HCT116 (cell line): Measurements from ENCODE around the gene PCCB. TPM values are rescaled to one million over a fixed set of nuclear protein-coding genes. Genes with fewer than 3 reads are reported as not detected.

Experiments used
- ATAC-seq: fragments of 200-7000 bp; cut with Tn5 transposase; 2 replicates; pipeline ENCODE4 v1.9.1; 2020; ENCODE audit warnings: mild to moderate bottlenecking, moderate library complexity
- BruUV-seq: library from RNA; stranded (reverse); fragments of 400-500 nt; replicated peaks from 2 replicates; lab custom pipeline; 2021; lab: Mats Ljungman, UMichigan
- CTCF ChIA-PET: fragments of 300-600 bp; sonication (Branson Sonifier 250); formaldehyde crosslinking; loops from one replicate; lab custom pipeline; 2021; ENCODE audit warnings: antibody characterized with exemption; lab: Charles Lee
- POLR2A ChIA-PET: fragments of 300-600, 350-600 bp; sonication (Branson Sonifier 250); formaldehyde crosslinking; loops from one replicate; lab custom pipeline; 2021; ENCODE audit warnings: antibody characterized with exemption; lab: Charles Lee
- RAD21 ChIA-PET, 2 experiments: fragments of 300-600 bp; sonication (Branson Sonifier 250); formaldehyde crosslinking; loops; one replicate each; lab custom pipeline; 2023; ENCODE audit warnings: low total read pairs in 2 of 2; ENCODE audit not compliant: uncharacterized antibody in 2 of 2, unreplicated experiment in 2 of 2, low non-redundant PET in 1 of 2; lab: Charles Lee
- DNase-seq: peaks from one replicate; pipeline ENCODE4 v3.0.0-alpha.2; 2010; ENCODE audit warnings: low read depth, low spot score
- H2AFZ ChIP-seq: fragments of 200-600 bp; shearing (Covaris generic), sonication (generic); 2 replicates; pipeline ENCODE4 v1.6.1; 2017; ENCODE audit warnings: low read depth, mixed run types, mixed read lengths, antibody characterized with exemption, low read length; ENCODE audit not compliant: poor library complexity, severe bottlenecking
- H3K27ac ChIP-seq: 2 replicates; pipeline ENCODE4 v1.5.1; 2012; ENCODE audit warnings: low read depth, low read length
- H3K27me3 ChIP-seq: fragments of 200-600 bp; sonication (generic); 2 replicates; pipeline ENCODE4 v1.6.1; 2016; ENCODE audit warnings: mixed run types, low read length, mixed read lengths; ENCODE audit not compliant: insufficient read depth
- H3K36me3 ChIP-seq, 2 experiments: fragments of 200-500 bp in 1 of 2; fragments of 200-600 bp in 1 of 2; sonication (Bioruptor generic) in 1 of 2; sonication (generic) in 1 of 2; 2 replicates each; pipeline versions ENCODE4 v1.5.1 to v1.6.1; 2014 to 2016; ENCODE audit warnings: low read length in 2 of 2, inconsistent platforms in 1 of 2, mixed read lengths in 1 of 2, mixed run types in 1 of 2; ENCODE audit not compliant: insufficient read depth in 2 of 2, control insufficient read depth in 1 of 2
- H3K4me1 ChIP-seq, 2 experiments: fragments of 200-600 bp in 1 of 2; sonication (generic) in 1 of 2; 2 replicates each; pipeline versions ENCODE4 v1.5.1 to v1.6.1; 2012 to 2017; ENCODE audit warnings: low read length in 2 of 2, inconsistent platforms in 1 of 2, mild to moderate bottlenecking in 1 of 2, mixed read lengths in 1 of 2, mixed run types in 1 of 2, moderate library complexity in 1 of 2; ENCODE audit not compliant: insufficient read depth in 2 of 2, control insufficient read depth in 1 of 2
- H3K4me2 ChIP-seq: fragments of 200-600 bp; sonication (generic); 2 replicates; pipeline ENCODE4 v1.6.1; 2017; ENCODE audit warnings: mixed run types, low read length, mixed read lengths
- H3K4me3 ChIP-seq, 2 experiments: fragments of 200-600 bp in 1 of 2; sonication (generic) in 1 of 2; replicated peaks in 1 of 2; 2 replicates each; pipeline ENCODE4 v1.5.1; 2011 to 2016; ENCODE audit warnings: low read length in 2 of 2, control low read depth in 1 of 2, low read depth in 1 of 2, mild to moderate bottlenecking in 1 of 2, mixed read lengths in 1 of 2, mixed run types in 1 of 2
- H3K79me2 ChIP-seq: fragments of 200-600 bp; sonication (generic); 2 replicates; pipeline ENCODE4 v1.6.1; 2017; ENCODE audit warnings: mild to moderate bottlenecking, mixed run types, low read length, moderate library complexity, mixed read lengths; ENCODE audit not compliant: insufficient read depth
- H3K9ac ChIP-seq: fragments of 200-600 bp; sonication (generic); 2 replicates; pipeline ENCODE4 v1.6.1; 2016; ENCODE audit warnings: low read length, mixed read lengths
- H3K9me2 ChIP-seq: fragments of 200-600 bp; sonication (generic), shearing (Covaris generic); 2 replicates; pipeline ENCODE4 v1.6.1; 2017; ENCODE audit warnings: mixed run types, mild to moderate bottlenecking, moderate library complexity; ENCODE audit not compliant: insufficient read depth
- H3K9me3 ChIP-seq, 2 experiments: fragments of 200-500 bp in 1 of 2; fragments of 200-600 bp in 1 of 2; sonication (Bioruptor generic) in 1 of 2; sonication (generic) in 1 of 2; 2 replicates each; pipeline ENCODE4 v1.6.1; 2014 to 2017; ENCODE audit warnings: low read length in 2 of 2, mixed read lengths in 2 of 2, inconsistent platforms in 1 of 2, low read depth in 1 of 2, mild to moderate bottlenecking in 1 of 2, mixed run types in 1 of 2, moderate library complexity in 1 of 2; ENCODE audit not compliant: control insufficient read depth in 1 of 2, insufficient read depth in 1 of 2
- H4K20me1 ChIP-seq: fragments of 200-600 bp; sonication (generic), shearing (Covaris generic); 2 replicates; pipeline ENCODE4 v1.6.1; 2017; ENCODE audit warnings: mixed run types, mild to moderate bottlenecking, moderate library complexity; ENCODE audit not compliant: insufficient read depth
- CBX3 ChIP-seq: IDR thresholded peaks from 2 replicates; pipeline ENCODE4 v1.6.1; 2012; ENCODE audit warnings: low read depth
- CEBPB ChIP-seq: IDR thresholded peaks from 2 replicates; pipeline ENCODE4 v1.6.1; 2012; ENCODE audit warnings: low read depth
- EGR1 ChIP-seq: IDR thresholded peaks from 2 replicates; pipeline ENCODE4 v1.6.1; 2012; ENCODE audit warnings: low read depth
- EZH2phosphoT487 ChIP-seq: fragments of 200-600 bp; IDR thresholded peaks from 2 replicates; pipeline ENCODE4 v1.6.1; 2018; ENCODE audit warnings: antibody characterized with exemption, borderline replicate concordance
- FOSL1 ChIP-seq: IDR thresholded peaks from 2 replicates; pipeline ENCODE4 v1.6.1; 2012; ENCODE audit warnings: low read depth
- POLR2AphosphoS5 ChIP-seq: IDR thresholded peaks from 2 replicates; pipeline ENCODE4 v1.6.1; 2011; ENCODE audit warnings: mild to moderate bottlenecking, low read depth, low read length, moderate library complexity
- RAD21 ChIP-seq: IDR thresholded peaks from 2 replicates; pipeline ENCODE4 v1.6.1; 2012; ENCODE audit warnings: low read depth, mild to moderate bottlenecking
- SIN3A ChIP-seq: IDR thresholded peaks from 2 replicates; pipeline ENCODE4 v1.6.1; 2012; ENCODE audit warnings: low read depth
- TCF7L2 ChIP-seq: IDR thresholded peaks from 2 replicates; pipeline ENCODE4 v1.7.0; 2011; ENCODE audit warnings: borderline replicate concordance, inconsistent platforms; ENCODE audit not compliant: insufficient read depth, insufficient read length; ENCODE audit errors: extremely low read depth
- YY1 ChIP-seq: IDR thresholded peaks from 2 replicates; pipeline ENCODE4 v1.6.1; 2011; ENCODE audit warnings: low read length, low read depth, moderate library complexity, mild to moderate bottlenecking; ENCODE audit not compliant: insufficient replicate concordance; ENCODE audit errors: extremely low read depth
- ZFX ChIP-seq: fragments of 450-650 bp; IDR thresholded peaks from 2 replicates; pipeline ENCODE4 v1.6.1; 2017
- ZNF274 ChIP-seq: fragments of 200-500 bp; sonication (Bioruptor generic); IDR thresholded peaks from 2 replicates; pipeline ENCODE4 v1.6.1; 2014; ENCODE audit warnings: mild to moderate bottlenecking, low read depth, low read length, inconsistent platforms
- intact Hi-C: fragments of 100-400 bp; cut with micrococcal nuclease; formaldehyde crosslinking; loops from 2 replicates; pipeline ENCODE4 v1.10.0; 2022
- total RNA-seq: library from RNA; stranded (reverse); gene quantifications from one replicate; pipeline ENCODE4 v1.2.1, GENCODE V29; 2021; ENCODE audit not compliant: unreplicated experiment
- TF ChIP-seq, protein P1 (sequence below): IDR thresholded peaks from 2 replicates; pipeline ENCODE4 v1.6.1; 2012
- TF ChIP-seq, protein P2 (sequence below): IDR thresholded peaks from 2 replicates; pipeline ENCODE4 v1.6.1; 2012
- TF ChIP-seq, protein P3 (sequence below): IDR thresholded peaks from 2 replicates; pipeline ENCODE4 v1.6.1; 2011; ENCODE audit warnings: mild to moderate bottlenecking, low read length, moderate library complexity; ENCODE audit not compliant: insufficient replicate concordance; ENCODE audit errors: extremely low read depth

Gene PCCB
- total RNA-seq, 1 experiment from 2014 or later = 48.9 TPM

GRCh38 chr3:136350557-136350956, 100.4 kb downstream of the PCCB start:
- CTCF ChIA-PET = interaction anchor here (2.0 to 2.8 kb wide), 3 partner anchors 276 to 663 kb away, joined by 5 to 10 read pairs (median 8); partner anchors contain the start of gene STAG1
- no peaks in the 10 kb centered on the region for H3K79me2 ChIP-seq
- no peaks in the 10 kb centered on the region for H3K9me3 ChIP-seq
- ATAC-seq (no peak), DNase-seq (no peak)
- no peak overlapping the region for H3K4me2 ChIP-seq
- no peaks in the 10 kb centered on the region for H3K9me2 ChIP-seq
- no peak overlapping the region for H2AFZ ChIP-seq
- H4K20me1 ChIP-seq = peaks cover 3% of the 10 kb centered on the region; the same call in 1 of the 2 replicates
- BruUV-seq = no TSS peak
- POLR2A ChIA-PET = no interaction called here
- no peak for TF ChIP-seq ZFX
- no peak for TF ChIP-seq CEBPB
- no peak for TF ChIP-seq CBX3
- TF ChIP-seq, protein P1, sequence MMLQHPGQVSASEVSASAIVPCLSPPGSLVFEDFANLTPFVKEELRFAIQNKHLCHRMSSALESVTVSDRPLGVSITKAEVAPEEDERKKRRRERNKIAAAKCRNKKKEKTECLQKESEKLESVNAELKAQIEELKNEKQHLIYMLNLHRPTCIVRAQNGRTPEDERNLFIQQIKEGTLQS = no peak
- no peak for TF ChIP-seq ZNF274
- TF ChIP-seq EZH2phosphoT487 = no peak
- TF ChIP-seq SIN3A = no peak
- TF ChIP-seq RAD21 = no peak
- no peak overlapping the region for H3K4me3 ChIP-seq
- H3K27ac ChIP-seq = no peak overlapping the region
- H3K9ac ChIP-seq = no peak overlapping the region
- RAD21 ChIA-PET = no interaction called here
- no peaks in the 10 kb centered on the region for H3K27me3 ChIP-seq
- peaks cover 4 to 7% of the 10 kb centered on the region in 2 experiments; a peak in 1 of 4 replicates for H3K4me1 ChIP-seq
- no peaks in the 10 kb centered on the region for H3K36me3 ChIP-seq
- intact Hi-C loops = no loop called here

DNA sequence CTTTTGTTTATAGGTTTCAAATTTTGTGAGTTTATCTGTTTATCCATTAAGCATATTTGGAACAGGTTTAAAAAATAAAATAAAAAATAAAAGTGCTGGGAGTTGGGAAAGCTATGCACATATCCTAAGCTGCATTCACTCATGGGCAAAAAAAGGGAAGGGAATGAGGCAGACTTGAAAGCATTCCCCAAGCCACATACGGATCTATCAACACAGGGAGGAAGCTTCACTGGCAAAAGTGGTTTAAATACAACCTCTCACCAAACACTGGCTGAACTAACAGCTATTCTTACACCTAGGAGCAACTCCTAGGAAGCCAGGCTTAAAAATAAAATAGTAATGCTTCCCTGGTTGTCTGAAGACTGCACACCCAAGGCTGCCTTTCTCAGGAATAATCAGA, 101.2 kb downstream of the PCCB start:
- ATAC-seq (no peak), DNase-seq (no peak)
- BruUV-seq = no TSS peak
- H3K4me2 ChIP-seq = no peak overlapping the region
- RAD21 ChIA-PET = interaction anchor here in 1 of 2 experiments (0.8 kb wide), 1 partner anchor 401 kb away, joined by 3 read pairs; the partner anchor contains the start of gene STAG1
- CTCF ChIA-PET = interaction anchor here (0.9 to 2.8 kb wide), 12 partner anchors 10 to 663 kb away, joined by 3 to 10 read pairs (median 6); partner anchors contain the start of gene STAG1
- no peaks in the 10 kb centered on the region for H3K9me2 ChIP-seq
- H3K9me3 ChIP-seq = no peaks in the 10 kb centered on the region
- H3K4me1 ChIP-seq = peaks cover 4 to 7% of the 10 kb centered on the region in 2 experiments; a peak in 1 of 4 replicates
- no peaks in the 10 kb centered on the region for H3K27me3 ChIP-seq
- no peak overlapping the region for H3K27ac ChIP-seq
- H2AFZ ChIP-seq = no peak overlapping the region
- intact Hi-C loops = no loop called here
- TF ChIP-seq, protein P2, sequence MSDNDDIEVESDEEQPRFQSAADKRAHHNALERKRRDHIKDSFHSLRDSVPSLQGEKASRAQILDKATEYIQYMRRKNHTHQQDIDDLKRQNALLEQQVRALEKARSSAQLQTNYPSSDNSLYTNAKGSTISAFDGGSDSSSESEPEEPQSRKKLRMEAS = no peak
- TF ChIP-seq ZNF274 (no peak), POLR2AphosphoS5 (no peak), FOSL1 (no peak), YY1 (no peak), TCF7L2 (no peak), EGR1 (no peak)
- TF ChIP-seq, protein P3, sequence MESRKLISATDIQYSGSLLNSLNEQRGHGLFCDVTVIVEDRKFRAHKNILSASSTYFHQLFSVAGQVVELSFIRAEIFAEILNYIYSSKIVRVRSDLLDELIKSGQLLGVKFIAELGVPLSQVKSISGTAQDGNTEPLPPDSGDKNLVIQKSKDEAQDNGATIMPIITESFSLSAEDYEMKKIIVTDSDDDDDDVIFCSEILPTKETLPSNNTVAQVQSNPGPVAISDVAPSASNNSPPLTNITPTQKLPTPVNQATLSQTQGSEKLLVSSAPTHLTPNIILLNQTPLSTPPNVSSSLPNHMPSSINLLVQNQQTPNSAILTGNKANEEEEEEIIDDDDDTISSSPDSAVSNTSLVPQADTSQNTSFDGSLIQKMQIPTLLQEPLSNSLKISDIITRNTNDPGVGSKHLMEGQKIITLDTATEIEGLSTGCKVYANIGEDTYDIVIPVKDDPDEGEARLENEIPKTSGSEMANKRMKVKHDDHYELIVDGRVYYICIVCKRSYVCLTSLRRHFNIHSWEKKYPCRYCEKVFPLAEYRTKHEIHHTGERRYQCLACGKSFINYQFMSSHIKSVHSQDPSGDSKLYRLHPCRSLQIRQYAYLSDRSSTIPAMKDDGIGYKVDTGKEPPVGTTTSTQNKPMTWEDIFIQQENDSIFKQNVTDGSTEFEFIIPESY = no peak
- H3K79me2 ChIP-seq = no peaks in the 10 kb centered on the region
- no peak overlapping the region for H3K9ac ChIP-seq
- POLR2A ChIA-PET = no interaction called here
- H3K36me3 ChIP-seq = no peaks in the 10 kb centered on the region
- H4K20me1 ChIP-seq = peaks cover 3% of the 10 kb centered on the region; the same call in 1 of the 2 replicates
- H3K4me3 ChIP-seq = no peak overlapping the region
